Left lung (tissue), 10 donors: ENCODE data around the gene TWSG1. TPM values are rescaled to one million over a fixed set of nuclear protein-coding genes. Genes with fewer than 3 reads are reported as not detected.

ENCODE experiments used
- ATAC-seq: fragments of 200-7000 bp; cut with Tn5 transposase; one replicate; pipeline ENCODE4 v1.9.1; 2020; ENCODE audit warnings: moderate library complexity
- DNase-seq, 4 donors: peaks; one replicate each; pipeline ENCODE4 v3.0.0-alpha.2; 2013 to 2020
- H3K27ac ChIP-seq, 2 donors: fragments of 200-600 bp; sonication (generic) in 1 of 2; one replicate each; pipeline versions ENCODE4 v1.5.0 to v1.8.0; 2020 to 2021
- H3K27me3 ChIP-seq, 2 donors: fragments of 200-600 bp; sonication (generic) in 1 of 2; one replicate each; pipeline versions ENCODE4 v1.5.0 to v1.8.0; 2020 to 2021
- H3K36me3 ChIP-seq, 2 donors: fragments of 200-600 bp; sonication (generic) in 1 of 2; one replicate each; pipeline versions ENCODE4 v1.5.0 to v1.8.0; 2020 to 2021
- H3K4me1 ChIP-seq, 2 donors: fragments of 200-600 bp; one replicate each; pipeline ENCODE4 v1.8.0; 2021
- H3K4me3 ChIP-seq, 2 donors: fragments of 200-600 bp; sonication (generic) in 1 of 2; one replicate each; pipeline versions ENCODE4 v1.5.0 to v1.8.0; 2020 to 2021; ENCODE audit warnings: mild to moderate bottlenecking in 1 of 2
- H3K9me3 ChIP-seq, 2 donors: fragments of 200-600 bp; sonication (generic) in 1 of 2; one replicate each; pipeline versions ENCODE4 v1.5.0 to v1.8.0; 2020 to 2021
- CTCF ChIP-seq, 2 donors: fragments of 200-600 bp; sonication (generic) in 1 of 2; IDR thresholded peaks; one replicate each; pipeline versions ENCODE4 v1.5.0 to v1.8.0; 2021; ENCODE audit warnings: antibody characterized with exemption in 2 of 2
- intact Hi-C, 2 donors: fragments of 100-400 bp; cut with DNase I; formaldehyde crosslinking; loops; one replicate each; pipeline versions ENCODE4 v1.11.2 to v1.14.2; 2022
- polyA plus RNA-seq, 6 donors: library from polyadenylated mRNA; unstranded; fragments of 120-200 nt; gene quantifications; one replicate each; pipeline ENCODE4 v1.2.1, GENCODE V29; 2013; ENCODE audit not compliant: insufficient read length in 6 of 6
- total RNA-seq, 2 donors: library from RNA; stranded (reverse); fragmentation: NEBNext Ultra II Directional; extraction: Animal tissue kit (Norgen Biotek cat#: 25700); gene quantifications; one replicate each; pipeline ENCODE4 v1.2.1, GENCODE V29; 2021
- donor health status: DM: no; HTN: yes; CAD: no.
- donor health status: DM: no; HTN: no; CAD: no.

The TWSG1 gene
- total and polyA plus RNA-seq, 8 donors = 32.2 to 78.9 (median 71.0) TPM

GRCh38 chr18:9403795-9404564 lies 69.4 kb downstream of the TWSG1 start:
- no peak for TF ChIP-seq CTCF (IDR thresholded peaks at IDR 0.05)
- H3K36me3 ChIP-seq = no peaks in the 10 kb centered on the region
- no peak overlapping the region for H3K27ac ChIP-seq
- no peak overlapping the region for H3K4me3 ChIP-seq
- intact Hi-C loops = no loop called here
- DNase-seq (peak in 1 of 4 donors; percentile 79), ATAC-seq (peak; percentile 19)
- no peaks in the 10 kb centered on the region for H3K4me1 ChIP-seq
- no peaks in the 10 kb centered on the region for H3K27me3 ChIP-seq
- H3K9me3 ChIP-seq = peaks cover 0 to 4% of the 10 kb centered on the region in 2 donors

GRCh38 chr18:9404565-9405060 lies 70.0 kb downstream of the TWSG1 start:
- no peak for DNase-seq
- no peak for TF ChIP-seq CTCF (IDR thresholded peaks at IDR 0.05)
- no peak overlapping the region for H3K4me3 ChIP-seq
- peak; percentile 68 for ATAC-seq
- H3K9me3 ChIP-seq = peaks cover 0 to 5% of the 10 kb centered on the region in 2 donors
- H3K4me1 ChIP-seq = no peaks in the 10 kb centered on the region
- H3K36me3 ChIP-seq = no peaks in the 10 kb centered on the region
- H3K27me3 ChIP-seq = no peaks in the 10 kb centered on the region
- H3K27ac ChIP-seq = no peak overlapping the region
- intact Hi-C loops = no loop called here

GRCh38 chr18:9405130-9405529 lies 70.6 kb downstream of the TWSG1 start:
- Histone ChIP-seq H3K4me1 (no peaks in the 10 kb centered on the region), H3K27ac (no peak overlapping the region), H3K36me3 (no peaks in the 10 kb centered on the region), H3K4me3 (no peak overlapping the region), H3K9me3 (peaks cover 0 to 7% of the 10 kb centered on the region in 2 donors), H3K27me3 (no peaks in the 10 kb centered on the region)
- ATAC-seq (no peak), DNase-seq (no peak)
- intact Hi-C loops = no loop called here
- no peak for TF ChIP-seq CTCF (IDR thresholded peaks at IDR 0.05)

- intact Hi-C loops = no loop called here
These were observed 71.4 kb downstream of the TWSG1 start for GRCh38 chr18:9405977-9406376.

More at GRCh38 chr18:9405977-9406376, 71.4 kb downstream of the TWSG1 start:
- no peak for TF ChIP-seq CTCF (IDR thresholded peaks at IDR 0.05)
- Histone ChIP-seq H3K4me3 (no peak overlapping the region), H3K27me3 (no peaks in the 10 kb centered on the region), H3K4me1 (no peaks in the 10 kb centered on the region), H3K9me3 (peaks cover 0 to 7% of the 10 kb centered on the region in 2 donors), H3K27ac (no peak overlapping the region), H3K36me3 (no peaks in the 10 kb centered on the region)
- DNase-seq (no peak), ATAC-seq (no peak)
